Suprapubic skin (tissue), 4 donors: ENCODE results near the gene HPCAL1. TPM values are rescaled to one million over a fixed set of nuclear protein-coding genes. Genes with fewer than 3 reads are reported as not detected.

Source experiments
- DNase-seq, 2 donors: peaks; one replicate each; pipeline ENCODE4 v3.0.0-alpha.2; 2019; ENCODE audit warnings: low spot score in 2 of 2
- H3K27ac ChIP-seq: fragments of 200-600 bp; sonication (generic); one replicate; pipeline ENCODE4 v1.5.1; 2019
- H3K27me3 ChIP-seq: fragments of 200-600 bp; sonication (generic); one replicate; pipeline ENCODE4 v1.5.1; 2019
- H3K36me3 ChIP-seq: fragments of 200-600 bp; sonication (generic); one replicate; pipeline ENCODE4 v1.5.1; 2019
- H3K4me1 ChIP-seq: fragments of 200-600 bp; sonication (generic); one replicate; pipeline ENCODE4 v1.5.1; 2019
- H3K4me3 ChIP-seq: fragments of 200-600 bp; sonication (generic); one replicate; pipeline ENCODE4 v1.5.1; 2019; ENCODE audit warnings: mild to moderate bottlenecking
- H3K9me3 ChIP-seq: fragments of 200-600 bp; sonication (generic); one replicate; pipeline ENCODE4 v1.5.1; 2019
- EP300 ChIP-seq: sonication (generic); formaldehyde crosslinking; IDR thresholded peaks from one replicate; pipeline ENCODE4 v1.6.1; 2017; ENCODE audit warnings: antibody characterized with exemption
- POLR2A ChIP-seq, 2 donors: fragments of 450-650 bp; IDR thresholded peaks; one replicate each; pipeline ENCODE4 v1.6.1; 2017; ENCODE audit warnings: antibody characterized with exemption in 2 of 2, mild to moderate bottlenecking in 2 of 2, moderate library complexity in 2 of 2
- POLR2AphosphoS5 ChIP-seq, 3 donors: sonication (generic); formaldehyde crosslinking; IDR thresholded peaks; one replicate each; pipeline ENCODE4 v1.6.1; 2017; ENCODE audit warnings: antibody characterized with exemption in 3 of 3
- WGBS: methylation state at CpG from one replicate; pipeline ENCODE4 v1.1.5; 2018; 5-methylcytosine and 5-hydroxymethylcytosine counted together
- total RNA-seq, 4 donors: library from RNA; depleted of rRNA; stranded (reverse); fragments of >200 nt; gene quantifications; one replicate each; pipeline ENCODE4 v1.1.0, GENCODE V29; 2016
- TF ChIP-seq, protein P1 (sequence below), 2 donors: fragments of 200-600 bp in 1 of 2; fragments of 450-650 bp in 1 of 2; sonication (generic) in 1 of 2; IDR thresholded peaks; one replicate each; pipeline ENCODE4 v1.5.1; 2016 to 2019; ENCODE audit warnings: antibody characterized with exemption in 2 of 2, mild to moderate bottlenecking in 1 of 2, moderate library complexity in 1 of 2

Gene HPCAL1
- total RNA-seq, 4 donors from 2014 or later: 27.7 to 40.7 (median 35.3) TPM

DNA sequence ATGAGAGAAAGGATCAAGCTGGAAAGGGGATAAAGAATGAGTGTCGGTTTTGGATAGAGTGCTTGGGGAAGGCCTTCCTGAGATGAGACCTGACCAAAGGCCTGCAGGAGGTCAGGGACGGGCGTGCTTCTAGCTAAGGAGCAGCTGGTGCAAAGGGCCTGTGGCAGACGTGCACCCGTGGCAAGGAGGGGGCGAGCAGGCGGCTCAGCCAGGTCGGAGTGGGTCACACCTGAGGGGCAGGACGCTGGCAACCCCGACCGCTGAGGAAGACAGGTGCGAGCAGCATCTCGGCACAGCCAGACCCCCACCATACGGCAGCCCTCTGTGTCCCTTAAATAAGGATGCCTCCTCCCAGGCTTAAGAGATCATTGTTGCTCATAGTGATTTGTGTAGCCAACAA lies 97.3 kb downstream of the HPCAL1 start:
- no peak for DNase-seq
- Histone ChIP-seq H3K27me3 (no peaks in the 10 kb centered on the region), H3K27ac (no peak overlapping the region), H3K4me1 (peaks cover 56% of the 10 kb centered on the region), H3K36me3 (no peaks in the 10 kb centered on the region), H3K4me3 (no peak overlapping the region), H3K9me3 (no peaks in the 10 kb centered on the region)
- WGBS: 95% methylated on average over 12 of the region's 14 CpGs
- TF ChIP-seq POLR2A (IDR thresholded peaks at IDR 0.05): no peak
- TF ChIP-seq, protein P1, sequence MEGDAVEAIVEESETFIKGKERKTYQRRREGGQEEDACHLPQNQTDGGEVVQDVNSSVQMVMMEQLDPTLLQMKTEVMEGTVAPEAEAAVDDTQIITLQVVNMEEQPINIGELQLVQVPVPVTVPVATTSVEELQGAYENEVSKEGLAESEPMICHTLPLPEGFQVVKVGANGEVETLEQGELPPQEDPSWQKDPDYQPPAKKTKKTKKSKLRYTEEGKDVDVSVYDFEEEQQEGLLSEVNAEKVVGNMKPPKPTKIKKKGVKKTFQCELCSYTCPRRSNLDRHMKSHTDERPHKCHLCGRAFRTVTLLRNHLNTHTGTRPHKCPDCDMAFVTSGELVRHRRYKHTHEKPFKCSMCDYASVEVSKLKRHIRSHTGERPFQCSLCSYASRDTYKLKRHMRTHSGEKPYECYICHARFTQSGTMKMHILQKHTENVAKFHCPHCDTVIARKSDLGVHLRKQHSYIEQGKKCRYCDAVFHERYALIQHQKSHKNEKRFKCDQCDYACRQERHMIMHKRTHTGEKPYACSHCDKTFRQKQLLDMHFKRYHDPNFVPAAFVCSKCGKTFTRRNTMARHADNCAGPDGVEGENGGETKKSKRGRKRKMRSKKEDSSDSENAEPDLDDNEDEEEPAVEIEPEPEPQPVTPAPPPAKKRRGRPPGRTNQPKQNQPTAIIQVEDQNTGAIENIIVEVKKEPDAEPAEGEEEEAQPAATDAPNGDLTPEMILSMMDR (IDR thresholded peaks at IDR 0.05): no peak

DNA sequence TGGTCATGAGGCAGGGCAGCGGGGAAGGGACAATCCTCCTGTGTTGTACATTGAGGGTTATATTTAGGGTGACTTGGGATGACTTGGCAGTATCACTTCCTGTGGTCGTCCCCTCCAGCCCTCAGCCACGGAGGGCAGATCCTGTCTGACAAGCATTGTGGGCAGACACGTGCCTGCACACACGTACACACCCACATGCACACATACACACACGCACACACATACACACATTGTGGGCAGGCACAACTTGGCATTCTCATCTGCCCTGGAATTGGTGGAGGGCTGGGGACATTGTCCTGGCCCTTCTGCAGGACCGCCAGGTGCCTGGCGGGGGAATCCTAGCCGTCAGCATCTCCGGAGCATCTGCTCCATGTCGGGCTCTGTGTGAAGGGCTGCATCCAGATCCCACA lies 97.9 kb downstream of the HPCAL1 start:
- peaks cover 62% of the 10 kb centered on the region for H3K4me1 ChIP-seq
- 41% methylated on average over 2 of the region's 11 CpGs for WGBS
- H3K27ac ChIP-seq: peak overlapping the region; percentile 8
- no peaks in the 10 kb centered on the region for H3K36me3 ChIP-seq
- no peak for TF ChIP-seq POLR2A (IDR thresholded peaks at IDR 0.05)
- TF ChIP-seq, protein P1 (IDR thresholded peaks at IDR 0.05): no peak
- TF ChIP-seq POLR2AphosphoS5 (IDR thresholded peaks at IDR 0.05): no peak
- TF ChIP-seq EP300: no peak
- no peaks in the 10 kb centered on the region for H3K9me3 ChIP-seq
- DNase-seq: no peak
- no peak overlapping the region for H3K4me3 ChIP-seq
- H3K27me3 ChIP-seq: no peaks in the 10 kb centered on the region

DNA sequence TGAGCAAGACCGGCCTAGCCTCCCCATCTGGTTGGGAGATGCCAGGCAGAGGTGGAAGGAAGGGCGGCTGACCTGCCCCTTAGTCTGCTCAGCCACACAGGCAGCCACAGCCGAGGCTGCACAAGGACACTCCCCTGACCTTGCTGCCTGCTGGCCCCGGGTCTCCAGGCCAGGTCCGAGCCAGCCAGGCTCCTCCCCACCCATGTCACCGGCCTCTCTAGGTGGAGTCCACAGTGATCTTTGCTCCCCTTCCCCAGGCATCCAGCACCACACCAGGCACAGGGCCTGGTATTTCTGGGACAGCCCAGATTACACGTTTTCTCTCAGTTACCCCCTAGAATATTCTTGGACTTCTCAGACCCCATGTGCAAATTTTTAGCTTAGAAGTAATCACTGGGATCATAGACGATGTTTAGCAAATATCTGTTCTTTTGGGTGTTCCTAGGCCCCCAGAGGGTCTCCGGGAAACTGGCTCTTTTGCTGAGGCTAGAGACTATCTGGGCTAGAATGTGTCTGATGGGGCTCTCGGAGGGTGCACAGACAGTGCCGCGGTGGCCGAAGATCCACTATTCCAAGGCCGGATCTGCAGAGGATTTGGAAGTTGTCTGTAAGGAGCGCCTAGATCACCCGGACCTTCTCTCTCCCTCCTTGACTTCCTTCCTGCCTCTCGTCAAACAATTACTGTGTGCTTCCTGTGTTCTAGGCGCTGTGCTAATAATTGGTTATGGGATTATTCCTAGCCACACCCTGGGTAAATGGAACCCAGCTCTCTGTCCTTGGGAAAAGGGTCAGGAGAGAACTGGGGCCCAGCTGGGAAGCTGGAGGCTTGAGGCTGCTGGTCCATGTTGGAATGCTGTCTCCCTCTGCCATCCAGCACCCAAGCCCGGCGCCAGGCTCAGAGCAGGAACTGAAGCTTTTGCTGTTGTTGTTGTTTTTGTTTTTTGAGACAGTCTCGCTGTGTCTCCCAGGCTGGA lies 98.6 kb downstream of the HPCAL1 start:
- DNase-seq: no peak
- no peak overlapping the region for H3K4me3 ChIP-seq
- no peaks in the 10 kb centered on the region for H3K27me3 ChIP-seq
- no peaks in the 10 kb centered on the region for H3K9me3 ChIP-seq
- peak overlapping the region; percentile 11 for H3K27ac ChIP-seq
- H3K4me1 ChIP-seq: peaks cover 66% of the 10 kb centered on the region
- no peaks in the 10 kb centered on the region for H3K36me3 ChIP-seq
- WGBS: 83% methylated on average over 20 of the region's 21 CpGs
- TF ChIP-seq POLR2A (IDR thresholded peaks at IDR 0.05) (no peak), EP300 (no peak)
- TF ChIP-seq, protein P1 (IDR thresholded peaks at IDR 0.05): no peak

DNA sequence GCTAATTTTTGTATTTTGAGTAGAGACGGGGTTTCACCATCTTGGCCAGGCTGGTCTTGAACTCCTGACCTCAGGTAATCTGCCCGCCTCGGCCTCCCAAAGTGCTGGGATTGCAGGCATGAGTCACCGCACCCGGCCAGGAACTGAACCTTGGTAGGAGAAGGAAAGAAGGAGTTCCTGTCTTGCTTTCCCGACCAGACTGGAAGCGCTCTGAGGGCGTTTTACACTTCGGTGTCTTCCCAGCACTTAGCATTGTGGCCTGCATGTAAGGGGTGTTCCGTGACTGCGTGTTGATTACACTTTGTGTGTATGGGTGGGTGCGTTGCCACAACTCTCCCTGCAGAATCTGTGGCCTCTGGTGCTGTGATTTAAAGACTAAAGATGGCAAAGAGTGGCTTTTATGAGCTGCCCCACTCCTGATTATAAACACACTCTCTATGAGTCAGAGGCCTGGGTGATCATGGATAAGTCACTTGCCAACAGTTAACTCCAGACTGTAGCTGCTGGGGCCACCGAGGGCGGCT lies 99.4 kb downstream of the HPCAL1 start:
- Histone ChIP-seq H3K36me3 (no peaks in the 10 kb centered on the region), H3K4me1 (peaks cover 75% of the 10 kb centered on the region), H3K9me3 (no peaks in the 10 kb centered on the region), H3K27me3 (no peaks in the 10 kb centered on the region), H3K4me3 (no peak overlapping the region), H3K27ac (peak overlapping the region; percentile 11)
- no peak for DNase-seq
- no peak for TF ChIP-seq POLR2AphosphoS5 (IDR thresholded peaks at IDR 0.05)
- no peak for TF ChIP-seq POLR2A (IDR thresholded peaks at IDR 0.05)
- TF ChIP-seq, protein P1 (IDR thresholded peaks at IDR 0.05): no peak
- TF ChIP-seq EP300: no peak
- WGBS: 63% methylated on average over 10 of the region's 14 CpGs

DNA sequence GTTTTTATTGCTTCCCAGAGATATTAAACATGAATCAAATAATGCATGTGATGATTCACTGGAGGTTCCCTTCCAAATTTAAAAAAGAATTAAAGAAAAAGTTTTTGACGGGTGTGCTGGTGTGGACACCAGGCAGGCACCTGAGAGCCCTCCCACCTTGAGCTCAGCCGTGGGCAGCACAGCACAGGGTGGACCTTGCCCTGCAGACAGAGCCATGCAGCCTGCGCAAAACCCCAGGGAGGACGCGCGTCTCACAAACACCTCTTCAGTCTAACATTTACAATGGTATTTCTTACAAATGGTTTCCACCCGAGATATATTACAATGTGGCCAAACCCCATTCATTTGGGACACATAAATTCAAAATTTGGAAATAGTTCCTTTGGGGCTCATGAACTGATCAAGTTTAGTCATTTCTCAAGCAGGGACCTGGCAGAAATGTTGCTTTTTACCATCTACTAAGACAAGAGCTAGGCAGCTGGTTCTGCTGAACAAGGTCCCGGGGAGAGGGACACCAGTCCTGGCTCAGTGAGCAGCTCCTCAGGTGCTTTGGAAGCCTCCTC lies 100.0 kb downstream of the HPCAL1 start:
- Histone ChIP-seq H3K27ac (no peak overlapping the region), H3K4me3 (no peak overlapping the region), H3K4me1 (peaks cover 81% of the 10 kb centered on the region)

More for the DNA sequence above, 100.0 kb downstream of the HPCAL1 start:
- TF ChIP-seq, protein P1 (IDR thresholded peaks at IDR 0.05): no peak
- Histone ChIP-seq H3K36me3 (no peaks in the 10 kb centered on the region), H3K27me3 (no peaks in the 10 kb centered on the region), H3K9me3 (no peaks in the 10 kb centered on the region)
- DNase-seq: no peak
- 65% methylated on average over 8 of the region's 8 CpGs for WGBS
